Ecto neural progenitor cell (in vitro differentiated cells): Measurements from ENCODE around the gene TNFSF8.

Source experiments
- DNase-seq: peaks from one replicate; pipeline ENCODE4 v3.0.0-alpha.2; 2018; ENCODE audit warnings: low spot score

The TNFSF8 gene

DNA sequence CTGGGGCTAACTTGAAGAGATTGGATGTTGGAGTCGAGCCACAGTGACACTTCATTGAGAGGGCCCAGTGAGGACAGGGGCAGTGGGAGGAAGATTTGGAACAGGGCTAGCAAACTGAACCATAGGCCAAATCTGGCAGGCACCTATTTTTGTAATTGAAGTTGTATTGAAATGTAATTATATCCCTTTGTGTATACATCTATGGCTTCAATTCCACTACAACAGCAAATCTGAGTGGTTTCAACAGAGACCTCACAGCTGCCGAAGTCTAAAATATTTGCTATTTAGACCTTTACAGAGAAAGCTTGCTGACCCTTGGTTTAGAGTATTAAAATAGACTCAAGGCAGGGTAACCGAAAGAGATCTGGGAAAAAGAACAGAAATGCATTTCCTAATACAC lies 4.7 kb upstream of the TNFSF8 start:
- DNase-seq, result no peak

DNA sequence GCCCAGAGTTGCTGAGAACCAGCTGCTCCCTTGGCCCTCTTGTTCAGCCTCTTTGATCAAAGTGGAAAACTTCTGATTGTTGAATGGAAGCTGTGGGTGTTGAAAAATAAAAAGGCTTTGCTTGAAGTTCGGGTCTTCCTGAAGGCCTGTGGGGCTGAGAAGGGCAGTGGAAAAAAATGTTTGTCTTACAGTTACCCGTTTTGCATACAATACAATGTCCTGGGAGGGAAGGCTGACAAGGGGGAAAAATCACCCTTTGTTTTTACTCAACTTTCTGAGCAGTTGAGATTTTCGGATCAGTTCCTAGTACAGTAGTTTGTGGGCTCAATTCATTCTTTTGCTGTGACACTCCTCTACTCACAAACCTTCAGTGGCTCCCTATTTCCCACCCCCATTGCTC lies 2.1 kb upstream of the TNFSF8 start:
- DNase-seq, result no peak

DNA sequence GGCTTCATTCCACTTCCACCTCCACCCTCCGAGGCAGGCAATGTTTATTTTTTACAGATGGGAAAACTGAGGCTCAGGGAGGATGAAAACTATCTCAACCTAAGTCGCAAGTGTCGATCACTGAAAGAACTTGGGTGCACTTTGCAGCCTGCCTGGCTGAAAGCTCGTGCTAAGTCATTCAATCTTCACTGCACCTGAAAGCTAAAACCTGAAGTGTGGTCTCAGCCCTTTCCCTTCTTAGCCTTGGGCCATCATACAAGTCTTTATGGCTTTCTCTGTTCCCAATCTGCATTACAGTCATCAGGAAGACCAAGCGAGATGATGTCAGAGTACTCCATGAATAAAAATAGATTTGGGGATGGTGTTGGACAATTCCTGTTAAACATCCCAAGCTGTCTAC lies 1.0 kb upstream of the TNFSF8 start:
- DNase-seq, result no peak

DNA sequence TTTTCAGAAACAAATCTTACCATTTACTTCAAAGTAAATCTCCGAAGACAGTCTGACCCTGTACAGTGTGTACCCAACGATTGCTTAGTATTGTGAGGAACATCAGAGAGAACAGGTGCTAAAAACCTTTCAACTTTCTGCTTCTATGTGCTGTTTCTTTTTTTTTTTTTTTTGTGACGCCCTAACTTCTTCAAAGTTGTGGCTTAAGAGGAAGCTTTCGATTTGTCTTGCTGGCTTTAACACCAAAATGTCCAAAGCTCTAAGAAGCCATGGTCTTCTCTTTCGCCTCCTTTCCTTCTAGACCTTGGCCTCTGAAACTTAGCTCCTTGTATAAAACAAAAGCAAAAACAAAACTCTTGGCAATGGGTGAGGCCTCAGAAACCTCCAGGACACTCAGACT lies 1.2 kb downstream of the TNFSF8 start:
- no peak for DNase-seq

DNA sequence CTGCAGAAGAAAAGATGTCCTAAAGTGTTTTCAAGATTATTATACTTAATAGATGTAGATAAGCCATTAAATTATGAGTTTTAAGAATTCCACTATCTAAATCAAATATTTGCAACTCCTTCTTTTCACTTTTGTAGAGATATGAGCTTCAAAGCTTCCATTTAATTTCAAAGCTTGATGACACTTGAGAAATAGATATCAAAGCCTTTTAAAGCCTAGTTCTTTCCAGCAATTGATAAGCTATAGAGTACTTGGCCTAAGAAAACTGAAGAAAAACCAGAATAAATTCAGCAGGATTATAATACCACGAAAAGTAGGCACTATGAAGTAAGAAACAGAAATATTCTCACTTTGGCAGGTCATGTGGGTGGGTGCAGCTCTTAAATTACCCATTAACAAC lies 1.7 kb downstream of the TNFSF8 start:
- no peak for DNase-seq

DNA sequence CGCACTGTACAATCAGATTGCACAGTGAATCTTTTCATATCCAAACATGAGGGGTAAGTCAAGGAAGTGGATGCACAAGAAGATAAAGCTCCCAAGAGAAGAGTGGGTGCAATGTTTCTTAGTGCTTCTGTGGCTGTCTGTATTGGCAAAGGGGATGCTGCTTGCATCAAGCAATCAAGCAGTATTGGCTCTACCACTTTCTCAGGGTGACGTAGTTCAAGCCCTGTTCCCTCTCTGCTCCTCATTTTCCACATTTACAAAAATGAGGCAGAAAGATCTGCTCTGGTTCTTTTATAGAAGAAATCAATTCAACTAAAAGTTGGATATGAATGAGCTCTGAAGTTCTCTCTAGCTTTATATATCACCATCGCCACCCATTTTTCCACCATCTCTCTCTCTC lies 2.3 kb downstream of the TNFSF8 start:
- no peak for DNase-seq

DNA sequence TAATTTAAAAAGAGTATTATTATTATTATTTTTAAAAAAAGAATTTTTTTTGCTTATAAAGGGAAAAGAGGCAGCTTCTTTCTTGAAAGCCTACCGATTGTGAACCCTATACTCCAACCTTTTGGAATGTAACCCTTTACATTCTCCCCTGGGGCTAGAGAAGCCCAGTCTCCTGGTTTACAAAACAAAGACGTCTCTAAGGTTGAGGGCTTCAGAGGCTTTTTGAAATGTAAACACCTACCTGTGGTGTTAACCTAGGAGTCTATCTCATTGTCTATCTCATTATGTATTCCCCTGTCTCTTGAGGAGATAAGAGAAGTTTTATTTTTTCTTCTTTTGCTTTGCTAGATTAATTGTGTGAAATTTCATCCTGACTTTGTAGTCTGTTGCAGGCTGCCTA lies 4.7 kb downstream of the TNFSF8 start:
- DNase-seq, result no peak

DNA sequence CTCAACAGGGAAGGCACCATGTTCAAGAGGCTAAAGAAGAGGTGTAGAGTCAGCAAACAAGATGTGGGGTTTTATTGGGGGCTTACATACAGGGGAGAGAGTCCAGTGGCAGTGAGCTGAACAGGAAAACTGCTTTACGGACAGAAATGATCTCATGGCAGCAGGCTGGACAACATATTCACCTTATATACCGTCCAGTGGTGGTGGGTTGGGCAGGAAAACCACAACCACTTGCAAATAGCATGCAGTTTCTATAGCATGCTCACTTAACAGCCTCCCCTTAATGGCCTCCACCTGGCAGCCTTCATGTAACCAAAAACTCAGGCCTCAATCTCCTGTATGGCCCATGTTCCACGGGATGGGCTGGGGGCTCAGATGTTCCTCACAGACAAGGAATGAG lies 5.4 kb downstream of the TNFSF8 start:
- DNase-seq, result no peak

DNA sequence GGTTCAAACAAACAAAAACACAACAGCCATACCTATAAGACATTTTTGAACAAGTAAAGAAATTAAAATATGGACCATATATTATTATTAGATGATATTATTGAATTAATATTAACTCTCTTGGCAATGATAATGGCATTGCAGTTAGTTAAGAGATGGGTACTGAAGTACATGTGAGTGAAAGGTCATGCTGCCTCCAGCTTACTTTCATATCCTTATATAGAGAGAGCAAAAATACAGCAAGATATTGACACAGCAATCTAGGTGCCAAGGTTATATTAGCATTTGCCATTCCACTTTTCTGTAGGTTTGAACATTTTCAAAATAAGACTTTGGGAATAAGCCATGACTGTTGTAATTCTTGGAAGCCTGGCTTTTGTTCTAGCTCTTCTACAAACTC lies 6.1 kb downstream of the TNFSF8 start:
- DNase-seq, result no peak

DNA sequence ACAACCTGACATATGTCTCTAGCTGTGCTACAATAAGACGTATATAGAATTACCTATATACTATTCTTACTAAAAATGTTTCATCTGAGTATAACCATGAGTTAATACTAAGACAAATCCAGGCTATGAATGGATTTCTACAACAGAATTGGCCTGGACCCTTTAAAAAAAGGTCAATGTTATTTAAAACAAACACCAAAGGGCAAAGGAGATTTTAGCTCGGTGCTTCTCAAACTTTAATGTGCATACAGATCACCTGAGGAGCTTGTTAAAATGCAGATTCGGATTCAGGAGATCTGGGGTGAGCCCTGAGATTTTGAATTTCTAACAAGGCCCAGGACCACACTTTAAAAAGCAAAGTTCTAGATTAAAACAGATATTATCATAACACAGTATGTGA lies 6.5 kb downstream of the TNFSF8 start:
- no peak for DNase-seq

DNA sequence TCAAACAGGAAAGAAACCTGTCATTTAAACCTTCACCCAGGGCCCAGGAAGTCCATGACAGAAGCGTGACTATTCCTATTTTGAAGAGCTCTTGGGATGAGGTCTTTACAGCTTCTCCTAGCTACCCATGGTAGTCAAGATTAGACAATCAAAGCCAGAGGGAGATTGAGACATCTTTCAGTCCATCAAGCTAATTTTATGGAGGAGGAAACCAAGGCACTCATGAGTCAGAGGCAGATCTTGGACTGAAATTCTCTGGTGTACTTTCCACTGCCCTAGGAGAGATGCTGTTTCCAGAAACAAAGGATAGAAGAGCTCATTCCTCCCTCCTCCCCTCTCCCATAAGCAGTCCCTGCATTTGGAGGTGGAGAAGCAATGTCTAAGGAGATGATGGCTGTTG lies 9.2 kb downstream of the TNFSF8 start:
- DNase-seq, result no peak

DNA sequence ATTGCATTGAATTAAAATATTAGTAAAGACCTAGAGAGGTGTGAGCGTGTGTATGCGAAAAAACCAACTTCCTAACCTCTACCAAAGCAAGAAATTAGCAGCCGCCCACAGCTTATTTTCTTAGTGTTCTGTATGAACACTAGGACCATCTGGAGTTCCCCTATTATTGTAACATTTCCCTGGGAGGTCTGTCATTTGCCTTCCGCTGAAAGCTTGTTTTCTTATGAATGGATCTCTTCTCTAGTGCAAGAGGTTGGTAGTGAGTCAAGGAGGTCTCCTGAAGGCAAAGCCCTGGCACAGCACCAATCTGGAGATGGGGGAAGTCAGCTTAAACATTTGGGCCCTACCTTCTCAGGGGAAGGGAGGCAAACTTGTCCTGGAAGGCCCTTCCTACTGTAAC lies 10.8 kb downstream of the TNFSF8 start:
- DNase-seq, result no peak

DNA sequence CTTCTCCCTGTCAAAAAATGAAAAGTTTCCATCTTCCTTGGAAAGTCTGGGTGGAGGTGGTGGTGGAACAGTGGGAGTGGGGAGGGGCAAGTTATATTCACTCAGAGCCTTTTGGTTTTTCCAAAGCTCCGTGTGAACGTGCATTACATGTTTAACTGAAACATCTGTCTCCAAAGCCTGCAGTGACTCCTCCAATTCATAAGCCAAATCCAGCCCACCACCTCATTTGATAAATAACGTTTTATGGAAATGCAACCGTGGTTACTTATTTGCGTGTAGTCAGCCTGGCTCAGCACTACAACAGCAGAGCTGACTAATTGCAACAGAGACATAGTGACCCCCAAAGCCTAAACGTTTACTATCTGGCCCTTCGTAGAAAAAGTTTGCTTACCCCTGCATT lies 13.9 kb downstream of the TNFSF8 start:
- no peak for DNase-seq

DNA sequence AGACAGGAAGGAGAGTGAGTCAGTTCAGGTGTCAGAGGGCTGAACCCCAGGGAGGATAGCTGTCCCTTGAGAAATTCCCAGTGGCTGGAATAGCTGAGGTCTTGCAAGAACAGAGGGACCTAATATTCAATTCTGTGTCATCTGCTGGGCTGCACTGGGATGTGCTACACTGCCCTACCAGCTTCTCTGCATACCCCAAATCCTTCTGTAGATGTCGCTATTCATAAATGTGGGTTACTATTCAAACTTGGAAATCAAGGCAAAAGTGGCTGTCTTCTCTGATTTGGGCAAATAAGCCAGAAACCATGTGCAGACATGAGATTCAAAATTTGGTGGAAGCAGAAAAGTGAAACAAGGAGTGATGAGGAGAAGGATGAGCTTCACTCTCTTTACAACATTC lies 16.3 kb downstream of the TNFSF8 start:
- DNase-seq, result no peak

DNA sequence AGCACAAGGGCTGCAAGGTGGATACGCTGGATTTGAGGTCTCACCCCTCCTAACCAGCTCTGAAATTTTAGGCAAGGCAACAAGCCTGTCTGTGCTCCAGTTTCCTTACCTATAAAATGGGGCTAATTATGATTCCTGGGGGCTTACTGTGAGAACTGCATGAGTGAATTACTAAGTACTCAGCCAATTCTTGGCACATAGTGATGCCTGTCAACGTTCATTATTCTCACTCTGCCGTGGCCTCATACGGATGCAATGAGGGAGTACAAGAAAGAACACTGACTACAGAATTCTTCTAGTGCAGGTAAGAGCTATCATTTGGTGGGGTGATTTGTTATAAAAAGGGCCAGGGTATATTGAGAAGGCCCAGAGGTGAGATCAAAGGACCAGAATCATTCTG lies 16.7 kb downstream of the TNFSF8 start:
- no peak for DNase-seq

DNA sequence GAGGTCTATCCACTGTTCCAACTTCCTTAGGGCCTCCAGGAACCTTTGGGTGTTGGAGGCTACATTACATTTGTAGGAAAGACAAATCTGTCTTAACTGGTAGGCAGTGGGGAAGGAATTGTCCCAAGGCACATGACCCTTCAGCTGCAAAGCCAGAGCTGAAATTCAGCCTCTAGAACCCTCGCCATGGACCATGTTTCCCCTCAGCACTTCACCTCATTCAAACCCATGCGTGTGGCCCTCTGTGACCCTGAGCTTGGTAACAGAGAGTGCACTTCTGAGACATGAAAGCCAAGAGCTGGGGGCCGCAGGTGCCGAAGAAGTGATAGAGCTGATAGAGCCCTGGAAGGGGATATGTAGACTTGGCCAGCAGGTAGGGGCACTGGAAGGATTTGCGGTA lies 17.2 kb downstream of the TNFSF8 start:
- no peak for DNase-seq

DNA sequence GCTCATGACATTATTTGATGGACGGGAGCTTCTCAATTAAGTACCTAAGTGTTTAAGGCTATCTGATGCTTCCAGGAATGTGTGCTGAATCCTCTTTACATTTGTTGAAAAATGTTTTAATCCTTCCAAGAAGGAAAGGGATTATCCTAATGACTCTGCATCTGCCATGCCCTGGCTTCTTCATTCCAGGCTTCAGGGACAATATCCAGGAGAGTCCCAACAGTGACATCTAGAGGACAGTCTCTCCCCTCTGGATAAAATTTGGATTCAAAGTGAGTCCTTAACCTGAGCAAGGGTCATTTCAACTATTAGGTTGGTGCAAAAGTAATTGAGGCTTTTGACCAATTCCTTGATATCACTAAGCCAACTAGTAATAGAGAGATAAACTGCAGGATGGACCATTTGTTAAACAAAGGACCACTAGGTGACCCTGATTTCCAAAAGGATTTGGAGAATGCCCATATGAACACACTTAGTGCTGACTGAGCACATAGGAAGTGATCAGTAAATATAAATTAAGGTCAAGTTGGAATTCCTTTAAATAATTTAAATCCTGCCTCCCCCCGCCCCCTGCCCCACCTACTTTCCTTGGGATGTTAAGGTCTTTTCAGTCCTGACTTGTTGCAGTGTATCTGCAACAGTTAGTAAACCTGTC lies 19.1 kb downstream of the TNFSF8 start:
- DNase-seq, result no peak

DNA sequence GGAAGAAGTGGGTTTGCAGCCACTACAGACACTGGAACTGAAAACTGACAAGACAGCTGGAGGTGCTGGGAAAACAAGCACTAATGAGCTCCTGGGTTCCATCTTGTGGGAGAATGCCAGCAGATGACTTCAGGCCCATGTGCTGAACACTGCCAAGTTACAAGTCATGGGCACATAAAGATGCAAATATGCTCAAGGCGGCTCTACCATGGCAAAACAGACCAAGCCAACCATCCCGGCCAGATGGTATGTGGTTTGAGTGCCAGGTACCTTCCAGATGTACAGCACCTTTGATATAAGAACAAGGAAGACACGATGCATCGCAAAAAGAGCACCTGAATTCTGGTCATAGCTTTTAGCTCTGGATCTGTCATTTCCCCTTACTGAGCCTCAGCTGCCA lies 19.9 kb downstream of the TNFSF8 start:
- no peak for DNase-seq

DNA sequence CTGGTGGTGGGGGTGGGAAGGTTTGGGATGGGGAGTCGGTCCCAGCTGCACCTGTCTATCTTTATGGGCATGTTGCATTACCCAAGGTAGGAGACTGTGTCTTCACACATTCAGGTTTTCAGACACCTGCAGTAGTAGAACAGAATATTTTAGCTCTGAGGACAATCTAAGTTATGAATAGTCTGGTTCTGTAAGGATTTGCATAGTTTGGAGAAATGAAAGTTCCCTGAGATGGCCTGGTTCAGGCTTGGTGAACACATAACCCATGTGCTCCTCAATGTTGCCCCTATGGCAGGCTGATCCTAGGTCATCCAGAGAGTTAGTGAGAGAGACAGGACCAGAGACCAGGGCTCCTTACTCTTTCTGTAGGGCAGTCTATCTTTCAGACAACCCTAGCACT lies 20.7 kb downstream of the TNFSF8 start:
- DNase-seq, result no peak

DNA sequence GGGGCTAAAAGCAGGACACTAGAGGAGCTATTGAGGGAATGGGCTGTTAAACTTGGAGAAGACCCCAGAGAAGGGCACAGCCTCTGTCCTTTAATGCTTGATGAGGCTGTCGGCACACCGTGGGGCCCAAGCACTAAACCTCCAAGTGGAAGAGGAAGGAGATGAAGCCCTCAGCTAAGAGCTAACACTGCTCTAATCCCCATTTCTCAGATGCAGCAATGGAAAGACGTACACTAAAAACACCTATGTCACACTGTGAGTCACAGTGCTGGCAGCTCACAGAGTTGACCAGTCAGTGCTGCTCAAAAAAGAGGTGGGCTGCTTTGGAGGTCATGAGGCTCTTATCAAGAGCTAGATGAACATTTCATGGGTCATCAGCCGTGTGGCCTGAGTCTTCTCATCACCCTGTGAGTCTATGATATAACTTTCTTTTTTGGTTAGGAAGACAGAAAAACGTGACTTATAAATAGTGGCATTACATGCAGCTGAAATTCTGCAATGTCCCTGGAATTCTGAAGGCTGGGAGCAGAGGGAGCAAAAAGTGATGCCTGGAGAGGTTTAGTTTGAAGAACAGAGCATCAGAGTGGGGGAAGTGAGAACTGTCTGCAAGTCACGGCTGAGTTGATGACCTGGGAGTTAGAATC lies 21.5 kb downstream of the TNFSF8 start:
- no peak for DNase-seq

DNA sequence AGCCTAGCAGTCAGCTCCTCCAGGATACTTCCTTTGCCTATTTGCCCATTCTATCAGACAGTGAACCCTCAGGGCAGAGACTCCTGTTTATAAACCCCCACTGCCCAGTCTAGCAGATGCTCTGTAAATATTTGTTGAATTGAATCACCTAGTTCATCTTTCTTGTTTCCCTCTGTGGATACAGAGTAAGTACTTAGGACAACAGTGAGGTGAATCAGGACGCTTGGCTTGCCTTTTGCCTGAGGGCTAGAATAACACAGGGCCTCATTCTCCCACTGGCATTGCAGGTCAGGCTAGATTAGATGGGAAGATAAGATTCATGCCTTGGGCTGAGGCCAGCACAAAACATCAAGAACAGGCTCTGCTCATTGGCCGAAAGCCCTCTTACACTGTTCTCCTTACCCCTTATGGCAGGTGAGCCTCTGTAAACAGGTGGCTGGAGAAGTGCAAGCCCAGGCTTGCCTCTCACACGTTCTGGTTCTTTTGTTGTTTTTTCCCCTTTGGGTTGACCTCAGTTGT lies 22.2 kb downstream of the TNFSF8 start:
- no peak for DNase-seq

DNA sequence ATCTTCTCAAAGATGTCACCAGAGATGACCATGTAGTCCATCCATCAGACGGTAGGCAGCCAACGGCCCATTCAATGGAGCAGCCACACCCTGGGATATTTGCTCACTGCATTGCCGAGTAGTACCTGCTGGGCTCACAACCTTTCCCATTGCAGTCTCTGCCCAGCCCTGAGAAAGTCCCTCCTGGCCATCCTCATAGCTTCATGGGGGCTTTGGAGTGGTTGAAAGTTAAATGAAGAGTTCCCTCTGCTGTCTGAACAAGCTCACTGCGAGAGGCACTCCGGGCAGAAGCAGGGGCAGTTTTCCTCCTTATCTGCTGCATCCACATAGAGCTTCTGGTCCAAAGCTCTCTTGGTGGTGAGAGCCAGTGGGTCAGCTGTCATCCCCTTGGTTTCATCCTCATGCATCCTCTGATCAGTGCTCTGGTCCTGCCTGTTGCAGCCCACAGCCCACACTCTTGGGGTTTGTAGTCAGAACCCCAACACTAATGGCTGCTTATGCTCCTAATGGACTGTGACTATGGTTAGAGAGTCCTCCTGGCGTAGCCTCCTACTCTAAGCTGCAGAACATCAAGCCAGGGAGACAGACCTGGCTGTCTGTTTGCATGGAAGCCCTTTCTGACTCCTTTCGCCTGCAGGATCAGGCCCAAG lies 23.3 kb downstream of the TNFSF8 start:
- peak; percentile 65 for DNase-seq

DNA sequence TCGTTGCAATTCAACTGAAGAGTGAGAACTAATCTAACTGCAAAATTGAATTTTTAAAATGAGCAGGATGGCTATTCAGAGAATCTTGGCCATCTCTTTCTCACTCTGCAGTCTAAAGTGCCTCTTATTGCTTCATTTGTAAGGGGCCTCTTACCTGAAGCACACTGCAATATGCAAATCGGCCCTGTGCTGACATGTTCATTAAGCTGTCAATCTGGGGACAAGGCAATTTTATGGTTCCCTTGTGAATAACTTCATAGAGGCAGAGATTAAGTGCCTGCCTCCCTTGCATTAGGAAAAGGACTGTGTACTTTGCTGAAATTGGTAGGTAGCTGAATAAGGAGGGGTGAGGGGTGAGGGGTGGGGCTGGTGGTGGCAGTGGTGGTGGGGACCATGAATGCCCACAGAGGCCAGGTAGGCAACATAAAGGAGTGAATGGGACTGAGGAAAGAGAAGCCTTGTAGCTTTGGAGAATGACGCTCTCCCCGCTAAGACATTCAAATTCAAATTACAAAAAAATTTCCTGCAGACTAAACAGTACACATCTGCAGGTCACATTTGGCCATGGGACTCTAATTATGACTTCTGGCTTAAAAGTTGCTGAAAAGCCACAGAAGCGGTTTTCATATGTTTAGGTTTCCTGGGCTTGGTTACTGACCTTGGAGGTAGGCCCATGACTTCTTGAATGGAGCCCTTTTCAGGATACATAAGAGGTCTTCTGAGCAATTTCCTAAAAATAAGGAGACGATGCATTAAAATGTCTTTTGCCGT lies 25.0 kb downstream of the TNFSF8 start:
- no peak for DNase-seq
